Stimulated activated CD4-positive, alpha-beta T cell treated with anti-CD3 and anti-CD28 coated beads, Interleukin-15, amount 100 ng/mL, for 48 hours (primary cell): ENCODE measurements around the gene PKN1.

Source experiments
- DNase-seq, 2 donors: peaks; one replicate each; pipeline ENCODE4 v3.0.0-alpha.2; 2020; ENCODE audit warnings: low read depth in 2 of 2

The PKN1 gene

DNA sequence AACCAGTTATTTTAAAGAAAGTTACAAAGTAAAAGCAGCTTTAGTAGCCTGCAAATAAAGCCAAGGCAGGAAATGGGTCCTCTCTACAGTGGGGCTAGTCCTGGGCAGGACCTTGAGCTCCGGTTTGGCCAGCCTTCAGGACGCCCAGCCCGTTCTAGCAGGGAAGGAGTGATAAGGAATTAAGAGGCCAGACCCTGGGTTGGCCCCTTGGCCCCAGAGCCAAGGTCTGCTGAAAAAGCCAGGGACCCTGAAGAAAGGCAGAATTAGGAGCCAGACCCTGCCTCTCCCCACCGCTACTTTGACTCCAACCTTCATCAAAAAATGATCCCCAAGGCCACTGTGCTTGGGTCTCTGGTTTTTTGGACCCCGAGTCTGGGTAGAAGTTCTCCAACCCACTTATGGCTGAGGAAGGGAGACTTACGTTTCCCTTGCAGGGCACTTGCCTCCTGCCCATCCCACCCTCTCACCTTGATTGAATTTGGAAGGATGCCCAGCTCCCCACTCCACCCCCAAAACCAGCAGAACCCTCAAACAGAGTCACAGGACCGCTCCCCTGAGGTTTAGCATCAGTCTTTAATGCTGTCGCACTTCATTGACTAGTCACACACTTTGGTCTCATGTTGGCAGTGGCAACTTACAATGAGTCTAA, 81.2 kb downstream of the PKN1 start:
- DNase-seq, result no peak

DNA sequence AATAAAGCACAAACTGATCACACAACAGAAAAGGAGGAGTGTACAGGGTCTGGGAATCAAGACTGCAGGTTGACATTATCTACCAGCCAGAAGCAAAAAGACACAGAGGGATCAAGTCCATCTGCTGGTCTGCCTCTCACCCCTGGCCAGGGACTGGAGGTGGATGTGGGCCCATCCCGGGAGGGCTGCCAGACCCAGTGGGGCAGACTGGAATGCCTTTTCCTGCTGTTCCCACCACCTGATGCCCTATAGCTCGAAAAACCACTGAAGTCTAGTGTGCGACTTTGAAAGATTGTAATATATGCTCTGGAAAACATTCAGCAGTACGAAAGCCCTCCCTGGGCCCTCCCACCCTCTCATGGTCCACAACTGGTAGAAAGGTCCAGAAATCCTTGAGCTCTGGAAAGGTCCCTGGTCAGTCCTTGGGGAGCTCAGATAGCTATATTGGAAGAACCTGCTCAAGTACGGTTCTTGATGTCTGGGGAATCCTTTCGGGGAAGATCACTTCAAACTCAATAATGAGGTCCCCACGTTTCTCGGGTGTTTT, 82.5 kb downstream of the PKN1 start:
- DNase-seq, result no peak

DNA sequence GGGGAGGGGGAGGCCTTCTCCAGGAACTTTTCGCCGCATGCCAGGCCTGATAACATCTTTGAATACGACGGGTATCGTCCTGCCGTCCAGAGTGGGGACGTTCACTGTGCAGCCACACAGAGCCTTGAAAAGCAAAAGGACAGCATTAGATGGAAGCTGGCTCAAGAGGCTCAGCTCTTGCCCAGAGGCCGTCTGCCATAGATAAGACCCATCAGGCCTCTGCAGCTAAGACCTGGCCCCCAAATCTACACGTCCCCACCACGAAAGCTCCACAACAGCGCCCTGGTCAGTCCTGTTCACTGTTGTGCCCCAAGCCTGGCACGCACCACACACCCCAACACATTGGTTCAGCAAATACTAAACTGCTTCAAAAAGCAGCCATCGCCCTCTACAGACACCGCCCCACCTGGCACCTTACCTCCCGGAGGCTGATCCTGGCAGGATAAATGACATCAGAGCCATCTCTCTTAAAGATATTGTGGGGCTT, 83.0 kb downstream of the PKN1 start:
- DNase-seq, result no peak

DNA sequence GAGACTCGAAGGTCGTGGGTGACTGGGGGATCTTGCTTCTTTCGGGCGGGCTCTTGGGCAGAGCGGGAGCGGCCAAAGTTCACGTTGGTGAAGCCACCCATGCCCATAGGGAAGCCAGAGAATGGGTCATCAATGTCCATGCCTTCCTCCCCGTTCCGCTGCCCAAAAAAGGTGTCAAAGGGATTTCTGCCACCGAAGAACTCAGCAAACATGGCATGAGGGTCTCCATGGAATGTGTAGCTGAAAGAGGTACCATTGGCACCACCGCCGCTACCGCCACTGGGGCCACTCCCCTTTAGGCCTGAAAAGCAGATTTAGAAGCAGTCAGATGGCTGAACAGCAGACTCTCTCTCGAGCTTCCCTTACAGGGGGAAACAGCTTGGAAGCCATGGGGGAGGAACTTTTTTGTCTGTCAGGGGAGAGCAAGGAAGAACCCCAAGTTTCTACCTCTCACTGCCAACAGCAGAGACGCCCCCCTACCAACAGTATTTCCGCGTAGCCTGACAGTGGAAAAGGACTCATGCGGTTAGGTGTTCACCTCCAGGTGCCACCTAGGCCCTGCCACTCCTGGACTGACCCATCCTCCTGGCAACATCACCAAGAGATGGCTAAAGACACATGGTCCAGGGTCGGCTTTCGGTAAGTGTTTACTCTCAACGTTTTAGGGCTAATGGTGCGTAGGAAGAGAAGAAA, 83.8 kb downstream of the PKN1 start:
- no peak for DNase-seq

DNA sequence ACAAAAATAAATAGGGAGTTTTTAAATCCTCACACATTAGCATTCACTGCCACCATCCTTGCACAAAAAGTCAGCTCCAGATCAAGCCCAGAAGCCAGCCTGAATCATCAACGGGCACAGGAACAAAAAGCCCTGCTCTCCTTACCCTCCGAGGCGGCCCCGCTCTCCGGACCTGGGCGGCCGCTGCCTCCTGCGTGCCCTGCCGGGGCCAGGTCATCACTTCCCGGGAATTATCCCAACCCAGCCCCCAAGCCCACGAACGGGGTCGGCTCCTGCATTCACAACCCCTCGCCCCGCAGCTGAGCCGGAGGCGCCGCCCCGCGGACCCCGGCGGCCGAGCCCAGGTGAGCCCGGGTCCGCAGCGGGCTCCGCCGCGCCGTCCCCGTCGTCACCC, 84.3 kb downstream of the PKN1 start:
- no peak for DNase-seq

DNA sequence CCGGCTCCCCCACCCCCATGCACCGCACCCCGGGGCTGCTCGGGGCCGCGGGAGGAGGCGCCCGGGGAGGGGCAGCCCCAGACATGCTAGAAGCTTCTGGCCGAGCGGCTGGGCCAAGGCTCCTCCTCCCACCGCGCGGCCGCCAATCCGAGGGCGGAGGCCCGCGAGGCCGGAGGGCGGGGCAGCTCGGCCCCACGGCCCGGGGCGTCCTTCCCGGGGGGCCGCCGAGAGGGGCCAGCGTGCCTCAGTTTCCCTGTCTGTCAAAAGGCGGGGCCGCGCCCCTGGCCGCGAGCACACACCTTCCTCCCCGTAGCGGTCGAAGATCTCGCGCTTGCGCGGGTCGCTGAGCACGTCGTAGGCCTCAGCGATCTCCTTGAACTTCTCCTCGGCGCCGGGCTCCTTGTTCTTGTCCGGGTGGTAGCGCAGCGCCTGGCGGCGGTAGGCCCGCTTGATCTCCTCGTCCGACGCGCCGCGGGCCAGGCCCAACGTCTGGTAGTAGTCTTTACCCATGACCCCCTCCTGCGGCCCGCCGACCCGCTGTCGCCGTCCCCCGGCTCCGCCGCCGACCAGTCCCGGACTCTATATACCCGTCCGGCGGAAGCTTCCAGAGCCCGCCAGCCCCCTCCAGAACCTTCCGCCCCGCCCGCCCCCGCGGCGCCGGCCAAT, 84.9 kb downstream of the PKN1 start, which contains the start of gene DNAJB1:
DNAJB1 (minus strand) TSS at position 558 of the 666 bp plus-strand sequence; CDS start at position 510, 48 bp downstream.
- peak in 1 of 2 donors; percentile 52 for DNase-seq

DNA sequence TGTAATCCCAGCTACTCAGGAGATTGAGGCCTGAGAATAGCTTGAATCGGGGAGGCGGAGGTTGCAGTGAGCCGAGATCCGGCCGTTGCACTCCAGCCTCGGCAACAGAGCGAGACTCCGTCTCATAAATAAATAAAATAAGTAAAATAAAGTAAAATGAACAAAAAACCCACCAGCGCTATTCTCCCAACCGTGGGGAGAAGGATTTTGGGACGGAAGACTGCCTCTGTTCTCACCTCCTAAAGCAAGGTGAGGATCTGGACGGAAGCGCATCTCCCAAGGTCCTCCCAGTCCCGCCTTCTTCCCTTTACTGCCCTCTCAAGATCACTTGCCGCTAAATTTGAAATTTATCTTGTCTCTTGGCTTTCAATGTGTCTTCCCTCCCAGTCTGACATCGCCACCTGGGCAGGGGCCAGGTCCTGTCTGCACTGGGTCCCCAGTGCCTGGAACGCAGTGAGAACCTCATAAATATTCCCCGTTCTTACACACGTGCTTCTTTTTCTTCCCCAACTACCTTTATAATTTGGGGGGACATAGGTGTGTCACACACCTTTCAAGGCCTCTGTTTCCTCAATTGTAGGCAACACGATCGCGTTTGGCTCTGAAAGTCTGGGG, 86.2 kb downstream of the PKN1 start:
- DNase-seq, result no peak

DNA sequence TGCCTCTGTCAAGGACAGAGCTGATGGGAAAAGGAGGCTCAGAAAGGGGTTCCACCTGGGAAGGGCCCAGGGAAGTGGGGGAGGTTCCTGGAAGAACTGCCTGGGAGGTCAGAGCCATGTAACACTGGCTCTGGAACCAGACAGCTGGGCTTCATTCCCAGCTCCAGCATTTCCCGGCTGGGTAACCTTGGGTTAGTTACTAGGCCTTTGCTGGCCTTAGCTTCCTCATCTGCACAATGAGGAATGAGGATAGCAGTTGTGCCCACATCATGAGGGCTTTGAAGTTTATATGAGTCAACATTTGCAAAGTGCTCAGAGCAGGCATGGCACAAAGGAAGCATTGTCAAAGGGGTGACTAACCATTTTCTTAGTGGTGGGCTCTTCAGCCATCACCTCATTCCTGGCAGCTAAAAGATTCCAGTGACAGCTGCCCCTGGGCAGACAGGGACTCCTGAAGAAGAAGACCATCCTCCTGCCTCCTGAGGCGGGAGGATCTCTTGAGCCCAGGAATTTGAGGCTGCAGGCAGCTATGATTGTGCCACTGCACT, 86.8 kb downstream of the PKN1 start:
- DNase-seq, result no peak

DNA sequence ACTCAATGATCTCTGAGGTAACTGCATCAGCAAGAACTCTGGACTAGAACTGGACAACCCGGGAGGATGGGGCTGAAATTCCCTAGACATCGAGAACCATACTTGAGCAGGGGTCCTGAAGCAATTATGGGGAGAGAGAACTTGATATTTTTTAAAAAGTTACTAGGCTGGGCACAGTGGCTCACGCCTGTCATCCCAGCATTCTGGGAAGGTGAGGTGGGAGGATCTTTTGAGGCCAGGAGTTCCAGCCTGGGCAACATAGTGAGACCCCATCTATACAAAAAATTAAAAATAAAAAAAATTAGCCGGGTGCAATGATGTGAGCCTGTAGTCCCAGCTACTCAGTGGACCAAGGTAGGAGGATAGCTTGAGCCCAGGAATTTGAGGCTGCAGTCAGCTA, 87.4 kb downstream of the PKN1 start:
- no peak for DNase-seq
